HG02763 (cell line): ENCODE measurements around the gene FCSK.

ENCODE experiments used
- ATAC-seq: cut with Tn5 transposase; IDR thresholded peaks from one replicate; pipeline ENCODE4 v1.9.1; 2021; ENCODE audit warnings: mild to moderate bottlenecking, moderate library complexity; ENCODE audit not compliant: unreplicated experiment

FCSK gene

DNA sequence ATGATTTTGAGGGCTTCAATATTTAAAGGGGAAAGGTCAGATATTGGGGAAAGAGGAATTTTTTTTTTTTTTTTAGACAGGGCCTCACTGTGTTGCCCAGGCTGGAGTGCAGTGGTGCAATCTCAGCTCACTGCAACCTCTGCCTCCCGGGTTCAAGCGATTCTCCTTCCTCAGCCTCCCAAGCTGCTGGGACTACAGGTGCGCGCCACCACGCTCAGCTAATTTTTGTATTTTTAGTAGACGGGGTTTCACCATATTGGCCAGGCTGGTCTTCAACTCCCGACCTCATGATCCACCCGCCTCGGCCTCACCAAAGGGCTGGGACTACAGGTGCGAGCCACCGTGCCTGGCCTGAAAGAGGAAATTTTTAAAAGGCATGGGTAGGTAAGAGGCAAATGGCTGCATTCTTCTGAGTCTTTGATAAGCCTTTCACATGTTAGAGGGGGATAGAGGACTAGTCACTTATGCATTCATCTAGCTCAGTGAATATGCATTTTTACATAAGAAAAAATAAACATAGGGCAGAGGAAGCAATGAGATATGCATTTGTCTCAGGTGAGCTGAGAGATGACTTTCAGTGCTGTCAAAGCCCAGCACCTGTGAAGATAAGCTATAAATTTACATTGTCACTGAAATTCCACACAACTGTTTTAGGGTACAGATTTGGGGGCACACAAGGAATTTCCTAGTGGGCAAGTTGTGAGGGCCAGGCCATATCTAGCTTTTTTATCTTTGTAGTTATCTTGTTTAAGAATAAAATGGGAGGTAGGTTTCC is 1.1 kb upstream of the FCSK start:
- ATAC-seq = no peak

- no peak for ATAC-seq
These were observed 538 bp upstream of the FCSK start for GRCh38 chr16:70453892-70454221.

DNA sequence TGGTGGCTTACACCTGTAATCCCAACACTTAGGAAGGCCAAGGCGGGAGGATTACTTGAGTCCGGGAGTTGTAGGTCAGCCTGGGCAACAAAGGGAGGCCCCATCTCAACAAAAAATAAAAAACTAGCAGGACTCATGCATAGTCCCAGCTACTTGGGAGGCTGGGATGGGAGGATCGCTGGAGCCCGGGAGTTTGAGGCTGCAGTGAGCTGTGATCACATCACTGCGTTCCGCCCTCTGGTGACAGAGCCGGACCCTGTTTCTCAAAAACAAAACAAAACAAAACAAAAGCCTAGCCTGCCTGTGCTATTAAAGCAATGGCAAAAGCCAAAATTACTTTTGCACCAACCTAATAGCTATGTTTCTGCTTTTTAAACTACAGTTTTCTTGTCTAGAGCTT is 1.5 kb downstream of the FCSK start:
- no peak for ATAC-seq

DNA sequence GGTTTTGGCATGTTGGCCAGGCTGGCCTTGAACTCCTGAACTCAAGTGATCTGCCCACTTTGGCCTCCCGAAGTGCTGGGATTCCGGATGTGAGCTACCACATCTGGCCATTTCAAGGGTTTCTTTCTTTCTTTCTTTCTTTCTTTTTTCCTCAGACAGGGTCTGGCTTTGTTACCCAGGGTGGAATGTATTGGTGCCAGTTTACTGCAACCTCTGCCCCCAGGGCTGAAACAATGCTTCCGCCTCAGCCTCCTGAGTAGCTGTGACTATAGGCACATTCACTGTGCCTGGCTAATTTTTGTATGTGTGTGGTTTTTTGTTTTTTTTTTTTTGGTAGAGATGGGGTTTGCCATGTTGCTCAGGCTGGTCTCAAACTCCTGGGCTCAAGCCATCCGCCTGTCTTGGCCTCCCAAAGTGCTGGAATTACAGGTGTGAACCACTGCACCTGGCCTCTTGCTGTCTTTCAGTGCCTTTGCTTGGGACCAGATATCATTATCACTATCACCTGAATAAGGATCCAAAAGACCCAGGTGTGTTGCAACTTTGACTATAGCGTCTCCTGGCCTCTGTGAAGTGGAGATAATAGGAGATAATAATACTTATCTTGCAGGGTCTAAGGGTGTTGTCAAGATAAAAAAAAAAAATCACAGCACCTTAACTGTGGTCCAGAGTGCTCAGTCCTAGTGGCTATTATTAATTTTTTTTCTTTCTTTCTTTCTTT is 3.2 kb downstream of the FCSK start:
- no peak for ATAC-seq

DNA sequence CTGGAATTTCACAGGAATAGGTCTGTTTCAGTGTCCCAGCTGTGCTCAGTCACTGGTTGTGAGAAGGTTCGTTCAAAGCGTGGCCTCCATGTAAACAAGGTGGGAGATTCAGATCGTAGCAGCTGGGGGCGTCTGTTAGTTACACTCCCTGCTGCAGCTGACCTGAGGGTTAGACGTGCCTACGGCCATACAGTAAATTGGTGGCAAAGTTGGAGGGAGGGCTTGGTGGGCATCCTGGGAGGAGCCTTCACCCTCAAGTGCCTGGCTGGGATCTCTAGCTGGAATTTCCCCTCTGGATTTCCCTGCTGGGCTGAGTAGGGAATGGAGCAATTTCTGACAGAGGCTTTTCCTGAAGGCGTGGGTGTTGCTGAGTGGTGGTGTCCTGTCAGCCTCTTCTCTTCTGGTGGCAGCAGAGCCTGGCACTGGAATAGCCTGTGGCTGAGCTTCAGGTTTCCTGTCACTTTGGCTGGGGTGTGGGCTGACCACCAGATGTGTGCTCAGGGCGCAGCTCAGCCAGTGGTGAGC is 6.4 kb downstream of the FCSK start:
- no peak for ATAC-seq

DNA sequence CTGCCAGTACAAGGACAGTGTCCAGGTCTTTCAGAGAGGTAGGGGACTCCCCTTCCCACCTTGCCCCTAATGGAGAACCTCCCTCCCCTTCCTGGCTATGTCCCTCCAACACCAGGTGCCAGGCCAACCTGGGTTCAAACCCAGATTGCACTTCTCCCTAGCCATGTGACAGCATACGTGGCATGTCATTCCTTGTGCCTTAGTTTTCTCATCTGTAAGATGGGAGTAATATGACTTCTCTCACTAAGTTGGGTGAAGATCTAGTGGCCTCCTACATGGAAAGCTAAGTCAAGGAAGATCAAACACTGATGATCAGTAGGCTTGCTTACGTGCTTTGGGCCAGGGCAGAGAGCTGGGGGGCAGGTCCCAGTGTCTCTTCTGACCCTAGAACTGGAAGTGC is 8.8 kb downstream of the FCSK start:
- ATAC-seq = no peak

GRCh38 chr16:70465999-70466804 is 11.8 kb downstream of the FCSK start:
- ATAC-seq = no peak

DNA sequence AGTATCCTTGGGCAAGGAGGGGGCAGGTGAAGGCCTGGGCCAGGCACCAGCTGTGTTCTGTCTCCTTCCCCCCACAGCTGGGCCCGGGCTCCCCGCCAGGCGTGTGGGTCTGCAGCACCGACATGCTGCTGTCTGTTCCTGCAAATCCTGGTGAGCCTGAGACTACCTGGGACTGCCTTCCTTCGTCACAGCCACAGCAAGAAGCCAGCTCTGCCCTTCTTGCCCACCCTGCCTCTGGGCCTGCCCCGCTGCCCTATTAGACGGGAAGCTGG is 12.3 kb downstream of the FCSK start:
- ATAC-seq = no peak

DNA sequence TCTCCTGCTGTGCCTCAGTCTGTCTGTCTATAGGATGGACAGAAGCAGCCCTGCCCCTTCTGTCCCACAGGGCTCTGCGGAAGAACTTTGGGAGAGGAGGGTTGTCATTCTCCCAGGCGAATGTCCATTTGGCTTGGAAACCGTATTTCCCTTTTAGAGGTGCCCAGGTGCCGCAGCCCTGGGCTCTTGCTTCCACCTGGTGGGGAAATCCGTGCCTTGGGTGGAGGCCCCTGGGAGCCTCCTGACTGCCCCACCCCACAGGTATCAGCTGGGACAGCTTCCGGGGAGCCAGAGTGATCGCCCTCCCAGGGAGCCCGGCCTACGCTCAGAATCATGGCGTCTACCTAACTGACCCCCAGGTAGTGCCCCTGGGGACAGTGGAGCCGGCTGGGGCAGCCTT is 12.7 kb downstream of the FCSK start:
- no peak for ATAC-seq

GRCh38 chr16:70467608-70468007 is 13.2 kb downstream of the FCSK start:
- ATAC-seq = no peak

GRCh38 chr16:70468776-70469525 is 14.6 kb downstream of the FCSK start:
- no peak for ATAC-seq

GRCh38 chr16:70470141-70470926 is 15.9 kb downstream of the FCSK start:
- ATAC-seq = no peak

DNA sequence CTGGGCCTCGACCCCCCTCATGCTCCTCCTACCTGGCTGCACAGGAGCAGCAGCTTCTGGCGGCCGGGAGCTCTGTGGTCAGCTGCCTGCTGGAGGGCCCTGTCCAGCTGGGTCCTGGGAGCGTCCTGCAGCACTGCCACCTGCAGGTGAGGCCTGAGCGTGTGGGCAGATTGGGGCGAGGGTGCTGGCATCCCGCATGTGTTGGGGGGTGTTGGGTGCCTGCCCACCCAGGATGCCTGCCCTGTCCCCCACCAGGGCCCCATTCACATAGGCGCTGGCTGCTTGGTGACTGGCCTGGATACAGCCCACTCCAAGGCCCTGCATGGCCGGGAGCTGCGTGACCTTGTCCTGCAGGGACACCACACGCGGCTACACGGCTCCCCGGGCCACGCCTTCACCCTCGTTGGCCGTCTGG is 16.5 kb downstream of the FCSK start:
- no peak for ATAC-seq

GRCh38 chr16:70472786-70473433 is 18.5 kb downstream of the FCSK start:
- ATAC-seq = no peak

DNA sequence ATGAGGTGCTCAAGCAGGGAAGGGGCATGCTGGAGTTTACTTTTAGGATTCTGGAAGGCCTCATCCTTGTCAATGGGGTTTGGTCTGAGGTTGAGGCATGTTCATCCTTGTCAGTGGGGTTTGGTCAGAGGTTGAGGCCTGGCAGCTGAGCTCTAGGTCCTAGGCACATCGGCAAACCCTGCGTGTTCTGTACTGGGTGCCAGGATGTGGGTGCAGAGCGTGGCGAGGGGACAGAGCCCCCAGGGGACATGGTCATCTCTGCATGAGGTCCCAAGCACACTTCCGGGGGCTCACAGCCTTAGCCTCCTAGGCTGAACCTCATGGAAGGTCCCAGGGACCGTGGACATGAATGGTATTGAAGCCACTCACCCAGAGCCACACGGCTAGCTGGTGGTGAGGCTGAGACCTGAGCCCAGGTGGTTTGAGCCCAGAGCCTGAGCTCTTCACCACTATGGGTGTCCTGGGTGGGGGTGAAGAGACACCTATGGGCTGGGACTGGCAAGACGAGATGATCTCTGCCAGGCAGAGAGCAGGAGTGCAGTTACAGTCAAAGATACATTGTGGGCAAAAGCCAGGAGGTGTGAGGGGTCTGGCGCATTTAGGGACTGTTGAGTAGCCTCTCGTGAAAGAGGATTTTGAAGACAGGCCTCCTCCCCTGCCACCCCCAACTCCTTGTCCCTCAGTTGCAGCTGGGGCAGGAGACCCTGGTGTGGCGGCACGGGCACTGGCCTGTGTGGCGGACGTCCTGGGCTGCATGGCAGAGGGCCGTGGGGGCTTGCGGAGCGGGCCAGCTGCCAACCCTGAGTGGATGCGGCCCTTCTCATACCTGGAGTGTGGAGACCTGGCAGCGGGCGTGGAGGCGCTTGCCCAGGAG is 19.3 kb downstream of the FCSK start:
- ATAC-seq = no peak

- no peak for ATAC-seq
These were observed 20.1 kb downstream of the FCSK start for GRCh38 chr16:70474320-70475053.

DNA sequence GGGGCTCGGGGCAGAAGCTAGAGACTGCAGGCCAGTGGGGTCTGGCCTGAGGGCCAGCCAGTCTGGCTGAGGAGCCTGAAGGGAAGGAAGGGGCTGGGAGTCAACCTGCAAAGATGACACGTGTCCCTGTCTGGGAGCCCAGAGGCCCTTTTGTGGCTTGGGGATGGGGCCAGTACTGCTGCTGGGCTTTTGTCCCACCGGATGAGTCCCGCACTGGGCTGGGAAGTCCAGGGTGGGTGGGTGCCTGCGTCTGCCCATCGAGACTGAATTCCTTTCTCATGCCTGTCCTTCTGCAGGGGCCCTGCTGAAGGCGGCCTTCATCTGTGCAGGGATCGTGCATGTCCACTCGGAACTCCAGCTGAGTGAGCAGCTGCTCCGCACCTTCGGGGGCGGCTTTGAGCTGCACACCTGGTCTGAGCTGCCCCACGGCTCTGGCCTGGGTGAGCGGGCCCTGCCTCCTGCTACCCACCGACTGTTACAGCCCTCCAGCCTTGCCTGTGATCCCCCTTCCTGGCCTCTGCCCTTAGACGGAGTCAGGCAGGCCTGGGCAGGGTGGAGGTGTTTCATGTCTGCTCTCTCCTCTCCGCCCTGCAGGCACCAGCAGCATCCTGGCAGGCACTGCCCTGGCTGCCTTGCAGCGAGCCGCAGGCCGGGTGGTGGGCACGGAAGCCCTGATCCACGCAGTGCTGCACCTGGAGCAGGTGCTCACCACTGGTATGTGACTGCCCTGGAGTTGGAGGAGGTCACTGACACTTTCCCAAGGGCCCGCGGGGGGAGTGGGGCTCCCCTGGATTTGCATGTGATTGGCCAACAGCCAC is 20.9 kb downstream of the FCSK start:
- ATAC-seq = no peak
